Progenitor cell of endocrine pancreas (in vitro differentiated cells): ENCODE measurements around the gene AMPD1. TPM values are rescaled to one million over a fixed set of nuclear protein-coding genes. Genes with fewer than 3 reads are reported as not detected.

Experiments used
- DNase-seq: peaks from one replicate; pipeline ENCODE4 v3.0.0; 2021; ENCODE audit warnings: low spot score; ENCODE audit not compliant: unreplicated experiment
- H3K27ac Mint-ChIP-seq: 2 replicates; pipeline ENCODE4 v1.8.0; 2021; ENCODE audit warnings: mild to moderate bottlenecking, moderate library complexity, mixed read lengths
- H3K27me3 Mint-ChIP-seq: 2 replicates; pipeline ENCODE4 v1.8.0; 2021; ENCODE audit warnings: mixed read lengths
- H3K36me3 Mint-ChIP-seq: 2 replicates; pipeline ENCODE4 v1.8.0; 2022; ENCODE audit warnings: mixed read lengths; ENCODE audit not compliant: insufficient read depth
- H3K4me1 Mint-ChIP-seq: 2 replicates; pipeline ENCODE4 v1.8.0; 2021; ENCODE audit warnings: low read depth, mixed read lengths
- H3K4me3 Mint-ChIP-seq: 2 replicates; pipeline ENCODE4 v1.8.0; 2021; ENCODE audit warnings: low read depth, mild to moderate bottlenecking, moderate library complexity, mixed read lengths
- H3K9me3 Mint-ChIP-seq: 2 replicates; pipeline ENCODE4 v1.8.0; 2021; ENCODE audit warnings: low read depth, mixed read lengths
- long read RNA-seq: library from polyadenylated mRNA; unstranded; transcript quantifications from one replicate; pipeline ENCODE4 v2.0.0, GENCODE V29; 2020
- total RNA-seq: library from RNA; stranded (reverse); gene quantifications from 2 replicates; pipeline ENCODE4 v1.2.1, GENCODE V29; 2021
- TF ChIP-seq, protein P1 (sequence below): fragments of 200-600 bp; sonication (generic); IDR thresholded peaks from one replicate; pipeline ENCODE4 v1.5.0; 2021; ENCODE audit warnings: antibody characterized with exemption, mild to moderate bottlenecking; ENCODE audit not compliant: unreplicated experiment

AMPD1 gene
- total RNA-seq, result not detected in 2 replicates
- long read RNA-seq, result 0 reads

DNA sequence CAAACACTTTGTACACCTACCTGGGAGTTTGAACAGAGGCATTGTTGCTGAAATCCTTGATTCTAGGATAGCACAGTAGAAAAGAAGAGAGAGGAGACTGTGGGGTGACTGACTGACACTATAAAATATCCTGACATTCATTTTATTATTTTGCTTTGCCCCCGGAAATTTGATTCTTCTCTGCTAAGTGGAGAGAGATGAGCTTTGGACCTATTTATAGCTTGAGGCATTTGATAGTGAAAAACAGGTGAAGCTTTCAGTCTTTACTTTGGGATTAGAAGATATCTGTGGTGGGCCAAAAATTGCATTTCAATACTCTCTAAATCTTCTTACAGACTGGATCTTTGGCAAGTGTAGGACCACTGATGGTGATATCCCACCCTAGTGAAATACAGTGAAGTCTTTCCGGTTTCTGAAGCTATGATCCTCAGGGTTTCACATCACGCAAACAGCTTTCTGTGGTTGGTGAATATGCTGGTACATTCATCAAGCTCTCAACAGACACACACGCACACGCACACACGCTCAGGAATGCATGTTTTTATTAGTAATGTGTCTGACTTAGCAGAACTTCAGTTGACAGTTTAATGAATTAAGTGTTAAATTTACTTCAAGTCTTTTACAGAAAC is at the start of gene AMPD1:
Gene AMPD1 (minus strand): TSS at position 117 of the 629 bp plus-strand sequence. CDS start 75 bp downstream, at position 42.
- no peak within 1 kb of the TSS for H3K4me3 Mint-ChIP-seq
- peaks cover 6% of the 10 kb centered on the region for H3K27me3 Mint-ChIP-seq
- TF ChIP-seq, protein P1, sequence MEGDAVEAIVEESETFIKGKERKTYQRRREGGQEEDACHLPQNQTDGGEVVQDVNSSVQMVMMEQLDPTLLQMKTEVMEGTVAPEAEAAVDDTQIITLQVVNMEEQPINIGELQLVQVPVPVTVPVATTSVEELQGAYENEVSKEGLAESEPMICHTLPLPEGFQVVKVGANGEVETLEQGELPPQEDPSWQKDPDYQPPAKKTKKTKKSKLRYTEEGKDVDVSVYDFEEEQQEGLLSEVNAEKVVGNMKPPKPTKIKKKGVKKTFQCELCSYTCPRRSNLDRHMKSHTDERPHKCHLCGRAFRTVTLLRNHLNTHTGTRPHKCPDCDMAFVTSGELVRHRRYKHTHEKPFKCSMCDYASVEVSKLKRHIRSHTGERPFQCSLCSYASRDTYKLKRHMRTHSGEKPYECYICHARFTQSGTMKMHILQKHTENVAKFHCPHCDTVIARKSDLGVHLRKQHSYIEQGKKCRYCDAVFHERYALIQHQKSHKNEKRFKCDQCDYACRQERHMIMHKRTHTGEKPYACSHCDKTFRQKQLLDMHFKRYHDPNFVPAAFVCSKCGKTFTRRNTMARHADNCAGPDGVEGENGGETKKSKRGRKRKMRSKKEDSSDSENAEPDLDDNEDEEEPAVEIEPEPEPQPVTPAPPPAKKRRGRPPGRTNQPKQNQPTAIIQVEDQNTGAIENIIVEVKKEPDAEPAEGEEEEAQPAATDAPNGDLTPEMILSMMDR, result no peak
- no peak within 1 kb of the TSS for H3K27ac Mint-ChIP-seq
- no peaks in the 10 kb centered on the region for H3K9me3 Mint-ChIP-seq
- no peak for DNase-seq
- H3K4me1 Mint-ChIP-seq, result no peaks in the 10 kb centered on the region
- no peaks in the 10 kb centered on the region for H3K36me3 Mint-ChIP-seq

GRCh38 chr1:114741963-114742746 is 46.8 kb upstream of the AMPD1 start:
- no peak for DNase-seq
- H3K36me3 Mint-ChIP-seq, result peaks cover 42% of the 10 kb centered on the region
- TF ChIP-seq, protein P1, result no peak
- H3K9me3 Mint-ChIP-seq, result no peaks in the 10 kb centered on the region
- no peak overlapping the region for H3K27ac Mint-ChIP-seq
- peaks cover 5% of the 10 kb centered on the region for H3K4me1 Mint-ChIP-seq
- H3K27me3 Mint-ChIP-seq, result no peaks in the 10 kb centered on the region
- H3K4me3 Mint-ChIP-seq, result no peak overlapping the region

GRCh38 chr1:114740331-114740730 is 45.0 kb upstream of the AMPD1 start:
- Mint-ChIP-seq H3K4me3 (no peak overlapping the region), H3K27ac (no peak overlapping the region), H3K4me1 (peaks cover 3% of the 10 kb centered on the region), H3K9me3 (no peaks in the 10 kb centered on the region), H3K27me3 (no peaks in the 10 kb centered on the region), H3K36me3 (peaks cover 42% of the 10 kb centered on the region)
- no peak for DNase-seq
- TF ChIP-seq, protein P1, result no peak

GRCh38 chr1:114737314-114737849 is 42.0 kb upstream of the AMPD1 start:
- TF ChIP-seq, protein P1, result no peak
- Mint-ChIP-seq H3K27me3 (no peaks in the 10 kb centered on the region), H3K9me3 (no peaks in the 10 kb centered on the region)

GRCh38 chr1:114735479-114735878 is 40.1 kb upstream of the AMPD1 start:
- no peaks in the 10 kb centered on the region for H3K9me3 Mint-ChIP-seq
- peak overlapping the region; percentile 2 for H3K27ac Mint-ChIP-seq
- H3K4me3 Mint-ChIP-seq, result no peak overlapping the region
- peaks cover 53% of the 10 kb centered on the region for H3K36me3 Mint-ChIP-seq
- DNase-seq, result no peak
- no peaks in the 10 kb centered on the region for H3K27me3 Mint-ChIP-seq
- TF ChIP-seq, protein P1, result no peak
- H3K4me1 Mint-ChIP-seq, result no peaks in the 10 kb centered on the region

More at GRCh38 chr1:114737314-114737849, 42.0 kb upstream of the AMPD1 start:
- Mint-ChIP-seq H3K36me3 (peaks cover 48% of the 10 kb centered on the region), H3K27ac (no peak overlapping the region), H3K4me1 (peaks cover 1% of the 10 kb centered on the region), H3K4me3 (no peak overlapping the region)
- DNase-seq, result no peak
